Fibroblast of upper back skin (primary cell): ENCODE results near the gene KCTD16.

ENCODE experiments used
- DNase-seq: peaks from one replicate; pipeline ENCODE4 v3.0.0-alpha.2; 2013

The KCTD16 gene

GRCh38 chr5:144170276-144171024 lies at the start of gene KCTD16, which contains the start of gene YIPF5:
Gene KCTD16, plus strand, starts transcription at chr5:144170873.
Gene YIPF5, minus strand, starts transcription at chr5:144170659. Its CDS starts 704 bp downstream, at chr5:144169955.
- DNase-seq: peak; percentile 97

GRCh38 chr5:144121577-144121976 lies 49.1 kb upstream of the KCTD16 start:
- DNase-seq: peak; percentile 28

- DNase-seq: no peak
These were observed 48.6 kb upstream of the KCTD16 start for GRCh38 chr5:144122081-144122480.

GRCh38 chr5:144122641-144123040 lies 48.0 kb upstream of the KCTD16 start:
- DNase-seq: no peak

GRCh38 chr5:144125163-144125726 lies 45.4 kb upstream of the KCTD16 start:
- peak; percentile 82 for DNase-seq

- DNase-seq: no peak
These were observed 44.0 kb upstream of the KCTD16 start for GRCh38 chr5:144126707-144127106.

GRCh38 chr5:144128844-144129243 lies 41.8 kb upstream of the KCTD16 start:
- no peak for DNase-seq

- no peak for DNase-seq
These were observed 40.4 kb upstream of the KCTD16 start for GRCh38 chr5:144130306-144130705.

- no peak for DNase-seq
These were observed 39.4 kb upstream of the KCTD16 start for GRCh38 chr5:144131261-144131660.

GRCh38 chr5:144133050-144133633 lies 37.5 kb upstream of the KCTD16 start:
- no peak for DNase-seq

GRCh38 chr5:144134194-144134826 lies 36.4 kb upstream of the KCTD16 start:
- no peak for DNase-seq

GRCh38 chr5:144135113-144135762 lies 35.4 kb upstream of the KCTD16 start:
- no peak for DNase-seq

GRCh38 chr5:144139586-144139985 lies 31.1 kb upstream of the KCTD16 start:
- peak; percentile 81 for DNase-seq

- DNase-seq: no peak
These were observed 29.1 kb upstream of the KCTD16 start for GRCh38 chr5:144141585-144141984.

- DNase-seq: peak; percentile 64
These were observed 28.4 kb upstream of the KCTD16 start for GRCh38 chr5:144142139-144142823.

GRCh38 chr5:144142824-144143162 lies 27.9 kb upstream of the KCTD16 start:
- no peak for DNase-seq

GRCh38 chr5:144143625-144144024 lies 27.0 kb upstream of the KCTD16 start:
- DNase-seq: no peak

GRCh38 chr5:144144956-144145751 lies 25.5 kb upstream of the KCTD16 start:
- no peak for DNase-seq

GRCh38 chr5:144151026-144151425 lies 19.6 kb upstream of the KCTD16 start:
- DNase-seq: peak; percentile 62

GRCh38 chr5:144156767-144157171 lies 13.9 kb upstream of the KCTD16 start:
- DNase-seq: peak; percentile 11

- no peak for DNase-seq
These were observed 8.0 kb upstream of the KCTD16 start for GRCh38 chr5:144162686-144163085.

- DNase-seq: no peak
These were observed 4.0 kb upstream of the KCTD16 start for GRCh38 chr5:144166696-144167095.
